ENCODE measurements around the gene TINAGL1. TPM values are rescaled to one million over a fixed set of nuclear protein-coding genes. Genes with fewer than 3 reads are reported as not detected.

Gene TINAGL1
- total and polyA plus RNA-seq, 10 donors = 18.5 to 393 (median 229) TPM

DNA sequence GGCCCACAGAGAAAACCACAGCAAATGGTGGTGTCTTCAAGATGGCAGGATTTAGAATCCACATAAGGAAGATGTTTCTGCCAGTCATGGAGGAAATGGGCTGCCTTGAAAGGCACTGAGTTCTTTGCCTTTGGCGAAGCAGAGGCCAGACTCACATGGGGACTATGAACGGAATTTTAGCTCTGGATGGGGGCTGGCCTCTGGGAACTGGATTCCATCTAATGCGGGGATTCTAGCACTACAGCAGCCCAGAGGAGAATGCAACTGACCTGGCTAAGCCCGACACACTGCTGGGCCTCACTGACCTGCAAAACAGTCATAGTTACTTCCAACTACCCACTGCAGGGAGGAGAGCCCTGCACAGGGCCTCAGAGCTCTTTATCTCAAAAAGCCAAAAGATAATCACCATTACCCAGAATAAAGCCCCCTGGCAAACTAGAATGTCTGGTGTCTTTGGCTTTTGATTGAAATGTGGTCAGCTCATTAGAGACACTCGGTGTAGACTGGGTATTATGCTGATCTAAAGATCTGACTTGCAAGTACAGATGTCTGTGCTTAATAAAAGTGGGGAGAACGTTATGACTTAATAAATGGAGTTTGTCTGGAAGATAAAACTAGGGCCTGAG is 52.7 kb downstream of the TINAGL1 start:
- H3K9me3 ChIP-seq = no peaks in the 10 kb centered on the region
- H3K4me3 ChIP-seq = no peak overlapping the region
- no peaks in the 10 kb centered on the region for H3K27me3 ChIP-seq (replicated peaks in 1 of 7)
- intact Hi-C loops (cut with DNase I; ENCODE audit: low total_unique reads) = no loop called here
- no peak for DNase-seq
- peaks cover 3 to 50% (median 24%) of the 10 kb centered on the region in 6 donors for H3K4me1 ChIP-seq
- peaks cover 0 to 95% (median 65%) of the 10 kb centered on the region in 6 donors for H3K36me3 ChIP-seq
- TF ChIP-seq POLR2AphosphoS5 (IDR thresholded peaks at IDR 0.05) (no peak), POLR2A (IDR thresholded peaks at IDR 0.05) (no peak)
- TF ChIP-seq, protein P1, sequence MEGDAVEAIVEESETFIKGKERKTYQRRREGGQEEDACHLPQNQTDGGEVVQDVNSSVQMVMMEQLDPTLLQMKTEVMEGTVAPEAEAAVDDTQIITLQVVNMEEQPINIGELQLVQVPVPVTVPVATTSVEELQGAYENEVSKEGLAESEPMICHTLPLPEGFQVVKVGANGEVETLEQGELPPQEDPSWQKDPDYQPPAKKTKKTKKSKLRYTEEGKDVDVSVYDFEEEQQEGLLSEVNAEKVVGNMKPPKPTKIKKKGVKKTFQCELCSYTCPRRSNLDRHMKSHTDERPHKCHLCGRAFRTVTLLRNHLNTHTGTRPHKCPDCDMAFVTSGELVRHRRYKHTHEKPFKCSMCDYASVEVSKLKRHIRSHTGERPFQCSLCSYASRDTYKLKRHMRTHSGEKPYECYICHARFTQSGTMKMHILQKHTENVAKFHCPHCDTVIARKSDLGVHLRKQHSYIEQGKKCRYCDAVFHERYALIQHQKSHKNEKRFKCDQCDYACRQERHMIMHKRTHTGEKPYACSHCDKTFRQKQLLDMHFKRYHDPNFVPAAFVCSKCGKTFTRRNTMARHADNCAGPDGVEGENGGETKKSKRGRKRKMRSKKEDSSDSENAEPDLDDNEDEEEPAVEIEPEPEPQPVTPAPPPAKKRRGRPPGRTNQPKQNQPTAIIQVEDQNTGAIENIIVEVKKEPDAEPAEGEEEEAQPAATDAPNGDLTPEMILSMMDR (IDR thresholded peaks at IDR 0.05 in 8 of 11, conservative IDR thresholded peaks at IDR 0.05 in 3 of 11) = no peak
- 89 to 98% (median 97%) methylated on average over 6 of the region's 6 CpGs for WGBS, 5 donors
- no peak overlapping the region for H3K27ac ChIP-seq

DNA sequence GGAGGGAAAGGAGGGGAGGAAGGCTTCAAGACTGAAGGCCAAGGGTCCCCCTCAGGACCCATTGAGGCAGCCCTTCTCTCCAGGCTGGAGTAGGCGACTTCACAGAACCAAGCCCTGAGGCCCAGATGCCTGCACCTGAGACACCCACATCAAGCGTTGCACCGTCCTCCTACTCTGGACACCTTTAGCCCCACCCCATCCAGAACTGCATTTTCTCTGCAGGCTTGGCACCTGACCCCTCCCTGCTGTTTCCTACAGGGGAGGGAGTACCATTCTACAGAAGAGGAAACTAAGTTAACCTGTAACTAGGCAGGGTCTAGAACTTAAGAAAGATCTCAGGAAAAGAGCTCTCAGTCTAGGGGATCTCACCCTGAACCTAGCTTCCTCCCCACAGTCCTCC is 56.3 kb downstream of the TINAGL1 start:
- H3K4me1 ChIP-seq = peaks cover 0 to 46% (median 24%) of the 10 kb centered on the region in 6 donors
- TF ChIP-seq POLR2AphosphoS5 (IDR thresholded peaks at IDR 0.05) = no peak
- TF ChIP-seq, protein P1 (IDR thresholded peaks at IDR 0.05 in 8 of 11, conservative IDR thresholded peaks at IDR 0.05 in 3 of 11) = no peak
- TF ChIP-seq POLR2A (IDR thresholded peaks at IDR 0.05) = no peak
- H3K4me3 ChIP-seq = no peak overlapping the region
- WGBS, 5 donors = 91 to 100% (median 98%) methylated on average over 3 of the region's 3 CpGs
- H3K36me3 ChIP-seq = peaks cover 0 to 81% (median 73%) of the 10 kb centered on the region in 6 donors
- no peak overlapping the region for H3K27ac ChIP-seq
- no peaks in the 10 kb centered on the region for H3K27me3 ChIP-seq (replicated peaks in 1 of 7)
- no peak for DNase-seq
- H3K9me3 ChIP-seq = no peaks in the 10 kb centered on the region
- intact Hi-C loops (cut with DNase I; ENCODE audit: low total_unique reads) = no loop called here

DNA sequence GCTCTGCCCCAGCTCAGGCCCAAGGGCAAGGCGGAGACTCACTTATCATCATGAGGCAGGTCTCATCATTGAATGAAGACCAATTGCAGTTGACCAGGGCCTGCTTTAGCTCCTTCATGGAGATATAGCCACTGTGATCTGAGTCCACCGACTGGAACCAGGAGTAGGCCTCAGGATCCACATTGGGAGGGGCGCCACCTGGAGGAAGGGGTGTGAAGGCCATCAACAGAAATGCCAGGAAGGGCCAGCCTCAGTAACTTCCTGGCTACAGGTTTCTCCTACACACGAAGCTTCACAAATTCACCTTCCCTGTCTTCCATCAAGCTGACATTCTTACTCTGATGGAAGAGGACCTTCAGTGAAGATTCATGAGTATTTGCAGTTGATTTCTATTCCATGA is 56.8 kb downstream of the TINAGL1 start:
- no peak for TF ChIP-seq POLR2AphosphoS5 (IDR thresholded peaks at IDR 0.05)
- TF ChIP-seq, protein P1 (IDR thresholded peaks at IDR 0.05 in 8 of 11, conservative IDR thresholded peaks at IDR 0.05 in 3 of 11) = peak in 6 of 11 experiments; percentile 22 to 37 (median 31)
- no peak for TF ChIP-seq POLR2A (IDR thresholded peaks at IDR 0.05)
- H3K4me3 ChIP-seq = no peak overlapping the region
- H3K9me3 ChIP-seq = no peaks in the 10 kb centered on the region
- no peak overlapping the region for H3K27ac ChIP-seq
- H3K4me1 ChIP-seq = peaks cover under 1 to 49% (median 24%) of the 10 kb centered on the region in 6 donors
- peaks cover 0 to 79% (median 69%) of the 10 kb centered on the region in 6 donors for H3K36me3 ChIP-seq
- intact Hi-C loops (cut with DNase I; ENCODE audit: low total_unique reads) = no loop called here
- no peak for DNase-seq
- 61 to 79% (median 66%) methylated on average over 4 of the region's 4 CpGs for WGBS, 5 donors
- no peaks in the 10 kb centered on the region for H3K27me3 ChIP-seq (replicated peaks in 1 of 7)

Other genes starting within 250 kb of the TINAGL1 start
- 10 to 100 TPM in 6 of 7 donors, 1 to 10 TPM in 1; 4.1 to 57.1 (median 24.7) TPM for gene FABP3, start 203.4 kb upstream of the TINAGL1 start, total RNA-seq
- gene FABP3, start 203.4 kb upstream of the TINAGL1 start, polyA plus RNA-seq = 10 to 100 TPM; 14.2 to 50.0 (median 22.2) TPM
- gene SERINC2, start 163.3 kb upstream of the TINAGL1 start, total RNA-seq = 1 to 10 TPM; 1.4 to 8.7 (median 2.8) TPM
- 1 to 10 TPM; 1.3 to 4.1 (median 2.4) TPM for gene SERINC2, start 163.3 kb upstream of the TINAGL1 start, polyA plus RNA-seq
- gene HCRTR1, start 41.2 kb downstream of the TINAGL1 start, total RNA-seq = not detected
- gene HCRTR1, start 41.2 kb downstream of the TINAGL1 start, polyA plus RNA-seq = under 1 TPM in 1 of 3 donors, not detected in 2; 0.06 TPM
- 10 to 100 TPM; 48.2 to 73.4 (median 54.5) TPM for gene PEF1, start 68.4 kb downstream of the TINAGL1 start, total RNA-seq
- gene PEF1, start 68.4 kb downstream of the TINAGL1 start, polyA plus RNA-seq = 10 to 100 TPM; 46.5 to 70.4 (median 60.8) TPM
- gene COL16A1, start 127.5 kb downstream of the TINAGL1 start, total RNA-seq = 10 to 100 TPM in 5 of 7 donors, 1 to 10 TPM in 2; 4.7 to 22.0 (median 12.4) TPM
- gene COL16A1, start 127.5 kb downstream of the TINAGL1 start, polyA plus RNA-seq = 10 to 100 TPM in 2 of 3 donors, 1 to 10 TPM in 1; 9.5 to 25.6 (median 14.4) TPM
- 1 to 10 TPM in 5 of 7 donors, under 1 TPM in 2; 0.82 to 5.1 (median 2.7) TPM for gene ADGRB2, start 187.8 kb downstream of the TINAGL1 start, total RNA-seq
- gene ADGRB2, start 187.8 kb downstream of the TINAGL1 start, polyA plus RNA-seq = 1 to 10 TPM in 1 of 3 donors, under 1 TPM in 2; 0.52 to 1.4 (median 0.57) TPM
- gene SPOCD1, start 239.5 kb downstream of the TINAGL1 start, total RNA-seq = 1 to 10 TPM; 1.2 to 5.0 (median 4.1) TPM
- gene SPOCD1, start 239.5 kb downstream of the TINAGL1 start, polyA plus RNA-seq = 1 to 10 TPM in 2 of 3 donors, under 1 TPM in 1; 0.74 to 2.0 (median 1.4) TPM

Measured in spleen (tissue), 11 donors.